A673 (cell line): ENCODE measurements around the gene OSBPL8. TPM values are rescaled to one million over a fixed set of nuclear protein-coding genes. Genes with fewer than 3 reads are reported as not detected.

Experiments used
- BruUV-seq: library from RNA; stranded (reverse); fragments of 400-500 nt; replicated peaks from 2 replicates; lab custom pipeline; 2021; lab: Mats Ljungman, UMichigan
- CTCF ChIA-PET: fragments of 300-600 bp; sonication (Branson Sonifier 250); formaldehyde crosslinking; loops from one replicate; lab custom pipeline; 2022; ENCODE audit warnings: antibody characterized with exemption; lab: Charles Lee
- POLR2A ChIA-PET: fragments of 300-600 bp; sonication (Branson Sonifier 250); formaldehyde crosslinking; loops from one replicate; lab custom pipeline; 2022; ENCODE audit warnings: antibody characterized with exemption; ENCODE audit not compliant: low non-redundant PET; lab: Charles Lee
- DNase-seq: peaks from one replicate; pipeline ENCODE4 v3.0.0-alpha.2; 2015; ENCODE audit warnings: low spot score
- H3K27ac ChIP-seq: fragments of 200-600 bp; sonication (generic); 2 replicates; pipeline ENCODE4 v1.5.1; 2016; ENCODE audit warnings: mixed run types, low read depth, mild to moderate bottlenecking, mixed read lengths, antibody characterized with exemption, low read length; ENCODE audit not compliant: poor library complexity, severe bottlenecking
- H3K27me3 ChIP-seq: fragments of 200-600 bp; sonication (generic); replicated peaks from 2 replicates; pipeline ENCODE4 v1.6.1; 2017; ENCODE audit warnings: mixed run types, low read depth, mild to moderate bottlenecking, mixed read lengths, antibody characterized with exemption, low read length; ENCODE audit not compliant: insufficient read depth, poor library complexity
- H3K36me3 ChIP-seq: fragments of 200-600 bp; sonication (generic); 2 replicates; pipeline ENCODE4 v1.6.1; 2016; ENCODE audit warnings: mixed run types, mild to moderate bottlenecking, mixed read lengths, antibody characterized with exemption, low read length; ENCODE audit not compliant: insufficient read depth, poor library complexity, severe bottlenecking
- H3K4me1 ChIP-seq: fragments of 200-600 bp; sonication (generic); 2 replicates; pipeline ENCODE4 v1.6.1; 2017; ENCODE audit warnings: mixed run types, mild to moderate bottlenecking, mixed read lengths, antibody characterized with exemption, low read length; ENCODE audit not compliant: insufficient read depth, poor library complexity, severe bottlenecking
- H3K4me3 ChIP-seq: fragments of 200-600 bp; sonication (generic); 2 replicates; pipeline ENCODE4 v1.5.1; 2016; ENCODE audit warnings: low read depth, mixed run types, mild to moderate bottlenecking, mixed read lengths, low read length; ENCODE audit not compliant: poor library complexity, severe bottlenecking
- H3K9me3 ChIP-seq: fragments of 200-600 bp; sonication (generic); 2 replicates; pipeline ENCODE4 v1.6.1; 2016; ENCODE audit warnings: mixed run types, low read depth, mild to moderate bottlenecking, mixed read lengths, antibody characterized with exemption, low read length; ENCODE audit not compliant: poor library complexity, severe bottlenecking
- CTCF ChIP-seq: fragments of 300-800, 200-600 bp; sonication (generic); conservative IDR thresholded peaks from 2 replicates; pipeline ENCODE4 v1.5.1; 2017; ENCODE audit warnings: low read depth, mild to moderate bottlenecking, antibody characterized with exemption, low read length, moderate library complexity, mixed read lengths
- EZH2 ChIP-seq: fragments of 200-600 bp; sonication (generic); IDR thresholded peaks from 2 replicates; pipeline ENCODE4 v1.6.1; 2017; ENCODE audit warnings: borderline replicate concordance, low read depth, mild to moderate bottlenecking, mixed read lengths, antibody characterized with exemption, low read length; ENCODE audit not compliant: poor library complexity, severe bottlenecking
- intact Hi-C: fragments of 100-400 bp; cut with micrococcal nuclease; formaldehyde crosslinking; loops from one replicate; pipeline ENCODE4 v1.10.0; 2022; ENCODE audit not compliant: unreplicated experiment
- total RNA-seq: library from RNA; stranded (reverse); gene quantifications from 2 replicates; pipeline ENCODE4 v1.2.3, GENCODE V29; 2021

Gene OSBPL8
- total RNA-seq, 1 experiment from 2014 or later, result 86.1 TPM

- no peak for DNase-seq
- intact Hi-C loops, result no loop called here
These were observed 14.3 kb upstream of the OSBPL8 start for GRCh38 chr12:76573840-76574373.

GRCh38 chr12:76571256-76571655 is 11.7 kb upstream of the OSBPL8 start:
- ChIA-PET CTCF (no interaction called here), POLR2A (no interaction called here)
- H3K27me3 ChIP-seq, result no peaks in the 10 kb centered on the region
- TF ChIP-seq EZH2, result no peak
- TF ChIP-seq CTCF, result no peak
- H3K4me3 ChIP-seq, result no peak overlapping the region
- intact Hi-C loops, result no loop called here
- no peaks in the 10 kb centered on the region for H3K4me1 ChIP-seq
- H3K27ac ChIP-seq, result no peak overlapping the region
- H3K36me3 ChIP-seq, result no peaks in the 10 kb centered on the region
- DNase-seq, result no peak
- BruUV-seq, result no TSS peak
- no peaks in the 10 kb centered on the region for H3K9me3 ChIP-seq

More at GRCh38 chr12:76573840-76574373, 14.3 kb upstream of the OSBPL8 start:
- Histone ChIP-seq H3K27ac (no peak overlapping the region), H3K27me3 (no peaks in the 10 kb centered on the region), H3K4me1 (no peaks in the 10 kb centered on the region), H3K9me3 (no peaks in the 10 kb centered on the region), H3K4me3 (no peak overlapping the region), H3K36me3 (no peaks in the 10 kb centered on the region)
- CTCF ChIA-PET, result no interaction called here
- POLR2A ChIA-PET, result no interaction called here
- no TSS peak for BruUV-seq
- TF ChIP-seq CTCF (no peak), EZH2 (no peak)

- intact Hi-C loops, result no loop called here
These were observed 10.4 kb upstream of the OSBPL8 start for GRCh38 chr12:76569685-76570604.

More at GRCh38 chr12:76569685-76570604, 10.4 kb upstream of the OSBPL8 start:
- Histone ChIP-seq H3K4me3 (no peak overlapping the region), H3K9me3 (no peaks in the 10 kb centered on the region), H3K27ac (no peak overlapping the region), H3K27me3 (no peaks in the 10 kb centered on the region), H3K36me3 (no peaks in the 10 kb centered on the region), H3K4me1 (no peaks in the 10 kb centered on the region)
- no peak for DNase-seq
- CTCF ChIA-PET, result no interaction called here
- no TSS peak for BruUV-seq
- POLR2A ChIA-PET, result no interaction called here
- TF ChIP-seq EZH2 (no peak), CTCF (no peak)
